Erythroblast (primary cell): Measurements from ENCODE around the gene IGF2BP3.

Experiments
- DNase-seq, 2 experiments: peaks; one replicate each; lab custom pipeline; 2025; lab: John Stamatoyannopoulos, UW
- GATA1 ChIP-seq: IDR thresholded peaks from 2 replicates; pipeline ENCODE4 v1.6.1; 2011; ENCODE audit warnings: low read depth, mild to moderate bottlenecking, control low read depth, low read length, moderate library complexity
- POLR2A ChIP-seq: IDR thresholded peaks from 2 replicates; pipeline ENCODE4 v1.6.1; 2011; ENCODE audit warnings: mild to moderate bottlenecking, low read length

IGF2BP3 gene

DNA sequence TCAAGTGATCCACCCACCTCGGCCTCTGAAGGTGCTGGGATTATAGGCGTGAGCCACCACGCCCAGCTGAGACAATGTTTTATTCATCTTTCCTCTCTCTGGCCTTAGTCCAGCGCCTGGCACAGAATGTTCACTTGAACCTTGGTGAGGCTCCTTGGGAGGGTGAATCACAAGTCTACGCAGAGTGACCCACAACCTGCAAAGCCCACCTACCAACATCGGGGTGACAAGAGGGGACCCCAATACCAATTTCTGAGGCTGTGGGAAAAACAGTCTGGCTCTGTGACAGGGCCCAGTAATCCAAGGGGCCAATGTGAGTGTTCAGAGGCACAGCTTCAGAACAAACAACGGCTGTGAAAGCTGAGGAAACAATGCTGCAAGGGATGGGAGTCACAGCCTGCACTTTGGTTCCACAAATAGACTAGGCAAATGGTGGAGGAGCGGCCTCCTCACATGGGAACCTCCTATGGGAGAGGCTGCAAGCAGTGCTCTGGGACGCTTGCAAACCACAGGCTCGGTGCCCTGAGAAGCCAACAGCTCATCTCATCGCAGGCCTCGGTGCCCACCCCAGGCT lies 176.7 kb downstream of the IGF2BP3 start:
- DNase-seq = no peak
- no peak for TF ChIP-seq GATA1
- no peak for TF ChIP-seq POLR2A

DNA sequence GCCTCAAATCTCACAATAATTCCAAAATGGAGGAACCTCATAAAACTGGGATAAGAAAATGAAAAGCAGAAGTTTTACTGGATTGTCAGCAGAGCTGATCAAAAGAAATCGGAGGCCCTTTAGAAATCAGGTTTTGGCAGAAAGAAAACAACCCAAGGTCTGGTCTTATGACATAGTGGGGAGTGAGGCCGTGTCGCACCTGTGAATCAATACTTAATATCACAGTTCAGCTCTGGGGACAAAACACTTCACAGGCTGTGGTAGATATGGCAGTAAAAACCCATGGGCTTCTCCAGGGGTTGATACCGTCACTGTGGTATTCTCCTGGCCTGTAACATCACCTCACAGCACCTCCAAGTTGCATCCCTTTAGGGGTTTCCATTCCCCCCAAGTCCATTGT lies 177.7 kb downstream of the IGF2BP3 start:
- TF ChIP-seq GATA1 (no peak), POLR2A (no peak)
- no peak for DNase-seq

DNA sequence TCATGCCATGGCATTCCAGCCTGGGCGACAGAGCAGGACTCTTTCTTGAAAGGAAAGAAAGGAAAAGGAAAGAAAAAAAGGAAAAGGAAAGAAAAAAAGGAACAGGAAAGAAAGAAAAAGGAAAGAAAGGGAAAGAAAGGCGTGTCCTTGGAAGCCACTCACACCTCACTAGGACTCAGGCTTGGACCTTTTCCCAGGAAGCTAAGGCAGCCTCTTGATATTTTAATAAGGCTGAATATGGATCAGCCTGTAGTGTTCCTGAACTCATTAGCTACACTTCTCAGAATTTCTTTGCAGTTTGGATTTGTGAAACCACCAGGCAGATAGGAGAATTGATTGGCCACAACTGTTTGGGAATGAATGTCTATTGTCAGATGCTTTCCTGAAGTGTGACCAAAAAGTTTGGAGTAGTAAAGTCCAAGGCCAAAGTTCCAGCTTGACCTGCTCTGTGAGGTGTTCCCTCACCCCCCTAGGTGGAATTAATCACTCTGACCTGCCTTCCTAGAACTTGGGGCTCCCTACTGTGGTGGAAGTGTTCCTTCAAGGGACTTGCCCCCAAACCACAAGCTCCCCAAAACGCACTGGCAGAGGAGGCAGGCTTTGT lies 178.2 kb downstream of the IGF2BP3 start:
- DNase-seq = no peak
- TF ChIP-seq GATA1 (no peak), POLR2A (no peak)

DNA sequence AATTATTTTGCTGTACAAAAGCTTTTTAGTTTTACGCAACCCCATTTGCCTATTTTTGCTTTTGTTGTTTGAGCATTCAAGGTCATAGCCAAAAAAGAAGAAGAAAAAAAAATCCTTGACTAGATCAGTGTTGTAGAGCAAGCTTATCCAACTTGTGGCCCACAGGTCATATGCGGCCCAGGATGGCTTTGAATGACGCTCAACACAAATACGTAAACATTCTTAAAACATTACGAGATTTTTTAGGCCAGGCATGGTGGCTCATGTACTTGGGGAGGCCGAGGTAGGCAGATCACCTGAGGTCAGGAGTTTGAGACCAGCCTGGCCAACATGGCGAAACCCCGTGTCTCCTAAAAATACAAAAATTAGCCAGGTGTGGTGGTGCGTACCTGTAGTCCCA lies 179.3 kb downstream of the IGF2BP3 start:
- DNase-seq = no peak
- TF ChIP-seq POLR2A = no peak
- no peak for TF ChIP-seq GATA1

DNA sequence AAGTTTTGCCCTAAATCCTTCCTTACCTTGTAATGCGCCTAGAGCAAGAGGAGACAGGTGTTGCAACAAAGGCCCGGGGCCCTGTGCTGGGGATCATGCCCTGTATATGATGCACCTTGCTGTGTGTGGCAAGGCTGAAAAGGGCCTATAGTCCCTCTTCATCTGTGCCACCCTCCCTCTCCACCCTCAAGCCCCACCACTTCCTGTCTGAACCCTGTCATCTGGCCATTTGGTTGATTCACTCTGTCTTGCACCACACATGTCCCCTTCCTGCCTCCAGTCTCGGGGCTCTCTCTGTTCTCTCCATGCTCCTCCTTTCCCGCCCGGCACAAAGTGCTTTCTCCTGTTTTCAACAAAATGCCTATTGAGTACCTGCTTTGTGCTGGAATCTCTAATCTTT lies 182.7 kb downstream of the IGF2BP3 start:
- TF ChIP-seq POLR2A = no peak
- no peak for TF ChIP-seq GATA1
- no peak for DNase-seq

DNA sequence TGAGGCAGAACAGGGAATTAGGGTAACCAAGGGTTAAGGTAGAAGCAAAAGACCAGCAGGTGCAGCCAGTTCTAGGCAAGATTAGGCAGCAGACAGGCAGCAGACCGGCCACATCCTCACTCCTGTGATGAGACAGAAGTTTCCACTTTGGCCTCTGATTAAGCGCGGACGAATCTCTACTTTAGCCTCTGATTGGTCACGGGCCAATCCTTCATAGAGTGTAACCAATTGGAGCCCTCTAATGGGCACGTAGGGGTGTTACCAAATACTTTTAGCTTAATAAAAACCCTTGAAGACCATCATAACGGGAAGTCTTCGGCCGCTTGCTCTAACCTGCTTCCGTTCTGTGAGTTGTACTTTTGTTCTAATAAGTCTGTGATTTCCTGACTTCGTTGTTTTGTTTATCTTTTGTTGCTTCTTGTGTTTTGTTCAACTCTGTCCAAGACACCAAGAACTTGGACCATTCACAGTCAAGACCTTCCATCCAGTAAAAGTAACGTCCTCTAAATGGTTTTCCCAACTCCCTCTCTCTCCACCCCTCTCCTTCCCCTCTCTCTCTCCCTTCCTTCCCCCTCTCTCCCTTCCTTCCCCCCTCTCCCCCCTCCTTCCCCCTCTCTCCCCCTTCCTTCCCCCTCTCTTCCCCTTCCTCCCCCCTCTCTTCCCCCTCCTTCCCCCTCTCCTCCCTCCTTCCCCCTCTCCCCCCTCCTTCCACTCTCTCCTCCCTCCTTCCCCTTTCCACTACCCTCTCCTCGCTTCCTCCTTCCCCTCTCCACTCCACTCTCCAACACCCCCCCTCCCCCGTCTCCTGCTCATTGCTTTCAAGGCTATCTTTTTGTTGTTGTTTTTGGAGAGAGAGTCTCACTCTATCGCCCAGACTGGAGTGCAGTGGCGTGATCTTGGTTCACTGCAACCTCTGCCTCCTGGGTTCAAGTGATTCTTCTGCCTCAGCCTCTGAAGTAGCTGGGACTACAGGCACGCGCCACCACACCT lies 184.3 kb downstream of the IGF2BP3 start:
- DNase-seq = no peak
- no peak for TF ChIP-seq POLR2A
- no peak for TF ChIP-seq GATA1

DNA sequence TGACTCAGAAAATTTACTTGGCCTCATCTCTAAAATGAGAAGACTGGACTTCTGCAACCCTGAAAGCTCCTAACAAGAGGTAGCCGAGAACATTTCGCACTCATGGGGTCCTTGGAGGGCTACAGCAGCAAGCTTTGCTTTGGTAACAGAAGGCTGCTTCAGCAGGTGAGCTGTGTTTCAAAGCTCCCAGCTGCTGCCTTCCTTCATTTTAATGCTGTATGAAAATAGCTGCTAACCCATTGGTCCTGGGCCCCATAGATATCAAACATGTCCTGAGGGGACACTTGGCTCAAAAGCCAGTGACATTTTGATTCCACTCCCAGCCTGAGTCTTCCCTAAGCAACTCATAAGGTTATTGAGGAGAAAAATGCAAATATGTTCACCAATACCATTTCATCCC lies 185.4 kb downstream of the IGF2BP3 start:
- DNase-seq = no peak
- TF ChIP-seq POLR2A (no peak), GATA1 (no peak)

DNA sequence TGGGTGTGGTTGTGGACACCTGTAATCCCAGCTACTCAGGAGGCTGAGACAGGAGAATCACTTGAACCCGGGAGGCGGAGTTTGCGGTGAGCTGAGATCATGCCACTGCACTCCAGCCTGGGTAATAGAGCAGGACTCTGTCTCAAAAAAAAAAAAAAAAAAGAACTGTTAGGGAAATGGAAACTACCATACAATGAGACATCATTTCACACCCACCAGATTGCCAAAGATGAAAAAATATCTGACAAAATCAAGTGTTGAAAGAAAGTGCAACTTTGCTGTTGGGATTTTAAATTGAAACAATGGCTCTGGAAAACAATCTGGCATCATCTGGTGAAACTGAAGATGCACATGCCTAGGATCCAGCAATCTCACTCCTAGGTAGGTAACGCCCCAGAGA lies 187.2 kb downstream of the IGF2BP3 start:
- TF ChIP-seq POLR2A (no peak), GATA1 (no peak)
- no peak for DNase-seq

DNA sequence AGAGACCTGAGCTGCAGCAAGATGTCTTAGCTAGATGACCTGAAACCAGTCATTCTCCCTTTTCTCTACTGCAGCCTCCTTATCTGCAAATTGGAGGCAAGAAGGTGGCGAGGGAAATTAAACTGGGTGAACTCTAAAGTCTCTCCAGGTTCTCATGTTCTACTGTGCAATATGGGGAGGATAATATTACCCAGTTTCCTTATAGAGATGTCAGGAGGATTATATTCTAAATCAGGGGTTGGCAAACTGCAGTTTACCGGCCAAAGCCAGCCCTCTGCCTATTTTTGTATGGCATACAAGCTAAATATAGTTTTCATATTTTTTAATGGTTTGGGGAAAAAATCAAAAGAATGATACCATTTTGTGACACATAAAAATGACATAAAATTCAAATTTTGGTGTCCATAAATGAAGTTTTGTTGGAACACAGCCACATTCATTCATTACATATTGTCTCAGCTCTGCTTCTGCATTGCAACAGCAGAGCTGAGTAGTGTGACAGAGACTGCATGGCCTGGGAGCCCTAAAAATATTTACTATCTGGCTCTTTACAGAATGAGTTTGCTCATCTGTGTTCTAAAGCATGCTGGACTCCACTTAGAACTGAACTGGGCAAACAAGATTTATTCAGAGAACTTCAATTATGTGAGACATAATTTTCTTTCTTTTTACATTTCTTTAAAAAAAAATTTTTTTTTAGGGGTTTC lies 190.3 kb downstream of the IGF2BP3 start:
- DNase-seq = no peak
- TF ChIP-seq POLR2A = no peak
- no peak for TF ChIP-seq GATA1

DNA sequence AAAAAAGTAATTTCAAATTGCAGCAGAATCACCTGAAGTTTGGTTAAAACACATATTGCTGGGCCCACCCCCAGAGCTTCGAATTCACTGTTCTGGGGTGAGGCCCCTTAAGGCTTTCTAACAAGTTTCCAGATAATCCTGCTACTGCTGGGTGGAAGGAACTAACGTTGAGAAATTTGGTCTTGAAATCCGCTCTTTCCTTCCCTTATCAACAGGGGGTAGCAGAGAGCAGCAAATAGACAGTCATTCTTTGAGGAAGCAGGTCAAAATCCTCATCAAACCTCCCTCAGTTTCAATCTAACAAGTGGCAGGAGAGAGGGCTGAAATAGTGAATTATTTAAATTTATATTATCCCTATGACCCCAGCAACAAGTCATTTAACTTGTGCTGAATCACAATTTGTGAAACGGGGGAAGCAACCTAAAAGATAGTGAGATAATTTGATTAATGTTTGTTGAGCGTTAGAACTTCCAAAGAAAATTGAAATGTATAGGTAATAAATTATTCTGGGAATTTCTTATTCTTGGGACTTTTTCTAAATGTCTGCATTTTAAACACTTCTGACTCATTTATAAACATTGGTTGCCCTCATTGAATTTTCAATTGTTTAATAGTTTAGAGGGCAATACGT lies 192.8 kb downstream of the IGF2BP3 start:
- no peak for TF ChIP-seq POLR2A
- no peak for TF ChIP-seq GATA1
- DNase-seq = peak; percentile 73 to 82

DNA sequence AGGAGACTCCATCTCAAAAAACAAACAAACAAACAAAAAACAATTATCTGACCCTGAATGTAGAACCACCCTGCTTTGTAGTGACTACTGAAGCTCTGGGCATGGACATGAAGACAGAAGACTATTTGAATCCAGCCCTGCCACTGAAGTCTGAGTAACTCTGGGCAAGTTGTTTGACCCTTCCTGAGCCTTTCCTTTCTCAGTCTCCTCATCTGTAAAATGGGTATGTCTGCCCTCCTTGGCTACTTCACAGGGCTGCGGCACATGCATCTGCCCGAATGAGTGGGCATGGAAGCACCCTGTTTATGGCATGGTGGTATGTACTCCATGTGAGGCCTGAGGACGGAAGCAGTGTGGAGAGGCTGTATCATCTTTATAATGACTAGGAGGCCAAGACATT lies 193.3 kb downstream of the IGF2BP3 start:
- DNase-seq = no peak
- TF ChIP-seq POLR2A (no peak), GATA1 (no peak)

DNA sequence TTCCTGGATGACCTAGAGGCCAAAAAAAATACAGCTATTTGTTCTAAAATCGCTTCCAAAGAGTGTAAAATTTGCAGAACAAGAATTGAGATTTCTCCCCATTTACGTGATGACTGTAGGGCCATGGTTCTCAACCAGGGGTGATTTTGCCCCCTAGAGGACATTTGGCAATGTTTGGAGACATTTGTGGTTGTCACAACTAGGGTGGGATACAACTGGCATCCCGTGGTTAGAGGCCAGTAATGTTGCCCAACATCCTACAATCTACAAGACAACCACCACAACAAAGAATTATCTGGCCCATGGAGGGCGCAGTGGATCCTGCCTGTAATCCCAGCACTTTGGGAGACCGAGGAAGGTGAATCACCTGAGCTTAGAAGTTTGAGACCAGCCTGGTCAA lies 193.9 kb downstream of the IGF2BP3 start:
- peak; percentile 42 to 64 for DNase-seq
- TF ChIP-seq POLR2A (no peak), GATA1 (no peak)

DNA sequence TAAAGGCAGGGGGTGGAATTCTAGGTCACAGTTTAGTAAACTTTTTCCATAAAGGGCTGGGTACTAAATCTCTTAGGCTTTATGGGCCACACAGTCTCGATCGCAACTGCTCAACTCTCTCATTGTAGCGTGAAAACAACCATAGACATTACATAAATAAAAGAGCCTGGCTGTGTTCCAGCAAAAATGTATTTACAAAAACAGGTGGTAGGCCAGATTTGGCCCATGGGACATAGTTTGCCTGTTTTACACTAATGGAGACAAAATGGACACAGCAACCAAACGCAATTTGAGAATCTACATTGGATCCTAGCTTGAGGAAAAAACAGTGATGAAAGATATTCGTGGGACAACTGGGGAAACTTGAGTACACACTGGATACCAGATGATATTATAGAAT lies 194.4 kb downstream of the IGF2BP3 start:
- TF ChIP-seq GATA1 (no peak), POLR2A (no peak)
- DNase-seq = no peak
